Stimulated activated CD4-positive, alpha-beta T cell treated with anti-CD3 and anti-CD28 coated beads, Interleukin-1b, Interleukin-23, amount 100 ng/mL, for 1 hour (primary cell): ENCODE results near the gene ANKRD40CL.

Experiments
- DNase-seq, 2 donors: peaks; one replicate each; pipeline ENCODE4 v3.0.0-alpha.2; 2020; ENCODE audit warnings: low read depth in 2 of 2

ANKRD40CL gene

DNA sequence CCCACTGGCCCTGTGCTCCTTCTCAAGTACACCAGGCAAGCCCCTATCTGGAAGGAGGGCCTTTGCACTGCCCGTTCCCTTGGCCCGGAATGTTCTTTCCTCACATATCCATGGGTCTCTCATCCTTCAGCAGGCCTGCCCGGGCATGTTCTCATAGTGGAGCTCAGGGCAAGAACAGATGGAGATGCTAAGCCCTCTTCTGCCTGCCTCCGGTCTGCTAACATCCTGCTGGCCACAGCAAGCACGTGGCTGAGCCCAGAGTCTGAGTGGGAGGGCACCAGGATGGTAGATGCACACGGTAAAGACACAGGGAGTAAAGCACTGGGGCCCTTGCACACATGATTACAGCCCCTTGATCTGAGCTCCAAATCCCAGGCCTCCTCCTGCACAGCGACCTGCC lies 19.8 kb upstream of the ANKRD40CL start:
- no peak for DNase-seq

DNA sequence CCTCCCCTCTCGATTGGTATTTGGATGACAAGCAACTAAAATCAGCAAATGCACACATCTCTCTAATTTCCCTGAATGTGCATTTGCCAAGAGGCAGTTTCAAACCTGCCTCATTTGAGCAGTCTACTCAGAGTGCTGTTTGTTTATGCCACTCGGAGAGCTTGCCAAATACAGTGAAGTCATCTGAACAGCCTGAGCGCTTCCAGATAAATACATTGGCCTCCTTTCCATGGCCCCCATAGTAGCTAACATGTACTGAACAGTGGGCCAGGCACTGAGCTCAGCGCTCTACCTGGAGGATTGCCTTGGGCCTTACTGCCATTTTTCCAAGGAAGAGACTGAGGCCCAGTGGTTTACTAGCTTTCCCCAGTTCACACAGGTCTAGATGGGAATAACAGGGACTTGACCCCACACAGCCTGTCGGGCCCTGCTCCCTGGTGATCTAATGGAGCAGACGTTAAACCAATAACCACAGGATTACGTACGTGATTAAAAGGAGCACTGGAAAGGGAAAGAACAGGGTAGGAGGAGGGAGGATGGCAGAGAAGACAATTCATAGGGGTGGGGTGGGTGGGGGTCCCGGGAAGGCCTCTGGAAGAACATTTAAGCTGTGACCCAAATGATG lies 18.7 kb upstream of the ANKRD40CL start:
- no peak for DNase-seq

DNA sequence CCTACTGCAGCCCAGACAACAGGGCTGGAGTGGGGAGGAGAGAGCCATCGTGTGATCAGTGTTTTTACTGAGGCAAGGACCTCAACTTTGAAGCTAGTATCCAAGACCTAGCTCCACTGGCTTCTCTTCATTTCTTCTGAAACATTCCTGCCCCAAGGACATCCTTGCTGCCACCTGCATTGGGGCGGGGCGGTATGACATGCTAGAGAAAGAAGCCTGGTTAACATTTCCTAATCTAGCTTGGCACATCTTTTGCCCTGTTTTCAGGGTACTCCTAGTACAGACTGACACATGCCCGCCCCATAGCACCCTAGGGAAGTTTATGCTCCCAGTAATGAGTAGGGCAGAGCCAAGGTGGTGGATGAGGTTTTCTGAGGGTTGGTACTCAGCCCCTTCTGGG lies 17.8 kb upstream of the ANKRD40CL start:
- DNase-seq, result no peak

DNA sequence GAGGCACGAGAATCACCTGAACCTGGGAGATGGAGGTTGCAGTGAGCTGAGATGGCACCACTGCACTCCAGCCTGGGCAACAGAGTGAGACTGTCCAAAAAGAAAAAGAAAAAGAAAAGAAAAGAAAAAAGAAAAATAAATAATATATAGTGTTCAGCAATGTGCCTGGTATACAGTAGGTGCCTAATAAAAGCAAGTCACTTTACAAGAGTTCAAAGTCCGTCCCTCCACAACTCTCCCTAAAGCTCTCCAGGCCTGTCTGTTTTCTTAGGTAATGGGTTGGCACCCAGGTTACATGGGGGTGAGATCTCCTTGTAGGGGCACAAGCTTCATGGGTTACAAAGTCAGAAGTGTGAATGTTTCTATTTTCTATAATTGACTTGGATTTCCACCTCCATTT lies 16.6 kb upstream of the ANKRD40CL start:
- DNase-seq, result no peak

DNA sequence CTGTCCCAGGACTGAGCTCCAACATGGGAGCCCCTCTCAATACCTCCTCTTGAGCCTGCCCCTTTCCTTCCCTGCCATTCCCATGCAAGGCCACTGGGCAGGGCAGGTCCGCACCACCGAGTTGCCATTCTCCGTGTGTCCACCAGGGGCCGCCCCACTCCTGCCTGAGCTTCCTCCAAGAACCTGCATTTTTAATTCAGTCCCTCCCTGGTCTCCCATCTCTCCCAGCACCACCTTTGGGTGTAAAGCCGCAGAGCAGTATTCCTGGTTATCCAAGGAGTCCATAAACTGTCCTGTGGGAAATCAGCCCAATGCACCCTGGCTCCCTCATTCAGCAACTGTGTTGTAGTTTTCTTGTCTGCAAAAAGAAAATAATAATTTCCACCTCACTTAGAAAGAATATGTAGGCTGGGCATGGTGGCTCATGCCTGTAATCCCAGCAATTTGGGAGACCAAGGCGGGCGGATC lies 15.9 kb upstream of the ANKRD40CL start:
- peak; percentile 36 to 72 for DNase-seq

DNA sequence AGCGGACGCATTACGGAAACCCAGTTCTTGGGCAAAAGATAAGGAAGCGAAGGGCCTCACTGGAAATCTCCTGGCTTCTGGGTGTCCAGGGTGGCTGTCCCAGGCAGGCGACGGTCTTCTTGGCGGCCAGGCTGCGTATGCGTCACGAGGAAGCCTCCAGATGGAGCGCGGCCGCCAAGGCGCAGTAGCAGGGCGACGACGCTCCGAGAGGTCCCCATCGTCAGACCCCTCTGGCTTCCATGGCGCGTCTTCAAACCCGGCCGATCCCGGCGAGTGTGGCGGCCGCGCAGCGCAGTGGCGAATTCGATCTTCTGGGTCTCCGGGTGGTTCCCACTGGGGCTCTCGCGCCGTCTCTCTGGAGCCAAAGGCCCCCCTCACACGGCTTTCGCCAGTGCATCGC lies 13.8 kb upstream of the ANKRD40CL start:
- DNase-seq, result no peak

DNA sequence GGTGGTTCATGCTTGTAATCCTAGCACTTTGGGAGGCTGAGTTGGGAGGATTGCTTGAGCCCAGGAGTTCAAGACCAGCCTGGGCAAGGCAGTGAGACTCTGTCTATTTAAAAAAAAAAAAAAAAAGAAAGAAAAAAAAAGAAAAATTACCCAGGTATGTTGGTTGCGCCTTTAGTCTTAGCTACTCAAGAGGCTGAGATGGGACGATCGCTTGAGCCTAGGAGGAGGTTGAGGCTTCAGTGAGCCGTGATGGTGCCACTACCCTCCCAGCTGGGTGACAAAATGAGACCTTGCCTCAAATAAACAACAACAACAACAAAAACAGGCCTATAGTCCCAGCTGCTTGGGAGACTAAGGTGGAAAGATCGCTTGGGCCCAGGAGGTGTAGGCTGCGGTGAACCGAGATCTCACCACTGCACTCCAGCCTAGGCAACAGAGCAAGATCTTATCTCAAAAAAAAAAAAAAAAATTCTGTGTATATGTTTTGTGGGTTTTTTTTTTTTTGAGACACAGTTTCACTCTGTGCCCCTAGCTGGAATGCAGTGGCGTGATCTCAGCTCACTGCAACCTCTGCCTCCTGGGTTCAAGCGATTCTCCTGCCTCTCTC lies 12.5 kb upstream of the ANKRD40CL start:
- DNase-seq, result no peak

DNA sequence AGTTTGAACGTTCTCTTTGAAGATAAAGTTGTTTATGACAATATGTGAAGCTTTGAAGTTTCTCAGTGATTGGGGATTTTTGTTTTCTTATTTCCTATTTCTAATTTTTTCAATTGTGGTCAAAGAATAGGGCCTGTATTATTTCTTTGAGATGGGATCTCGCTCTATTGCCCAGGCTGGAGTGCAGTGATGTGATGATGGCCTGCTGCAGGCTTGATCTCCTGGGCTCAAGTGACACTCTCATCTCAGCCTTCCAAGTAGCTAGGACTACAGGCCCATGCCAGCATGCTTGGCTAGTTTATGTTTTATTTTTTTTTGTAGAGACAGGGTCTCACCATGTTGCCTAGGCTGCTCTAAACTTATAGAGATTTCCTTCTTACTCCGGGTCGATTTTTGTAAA lies 11.7 kb upstream of the ANKRD40CL start:
- DNase-seq, result no peak

DNA sequence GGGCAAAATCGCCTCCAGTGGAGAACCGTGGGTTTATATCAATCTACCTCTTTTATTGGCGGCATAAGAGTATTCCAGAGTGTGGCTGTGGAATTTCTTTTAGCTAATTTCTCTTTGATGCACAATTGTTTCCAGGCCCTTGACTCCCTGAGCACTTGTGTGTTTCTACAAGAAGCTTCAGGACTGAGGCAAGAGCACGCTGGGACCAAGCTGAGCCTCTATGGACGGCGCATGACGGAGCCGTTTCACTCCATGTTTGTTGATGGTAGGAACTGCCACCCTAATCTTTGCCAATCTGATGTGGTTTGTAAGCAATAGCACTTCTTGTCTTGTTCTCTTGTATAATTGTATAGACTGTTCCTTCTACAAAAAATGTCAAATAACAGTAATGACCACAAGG lies 11.2 kb upstream of the ANKRD40CL start:
- no peak for DNase-seq

DNA sequence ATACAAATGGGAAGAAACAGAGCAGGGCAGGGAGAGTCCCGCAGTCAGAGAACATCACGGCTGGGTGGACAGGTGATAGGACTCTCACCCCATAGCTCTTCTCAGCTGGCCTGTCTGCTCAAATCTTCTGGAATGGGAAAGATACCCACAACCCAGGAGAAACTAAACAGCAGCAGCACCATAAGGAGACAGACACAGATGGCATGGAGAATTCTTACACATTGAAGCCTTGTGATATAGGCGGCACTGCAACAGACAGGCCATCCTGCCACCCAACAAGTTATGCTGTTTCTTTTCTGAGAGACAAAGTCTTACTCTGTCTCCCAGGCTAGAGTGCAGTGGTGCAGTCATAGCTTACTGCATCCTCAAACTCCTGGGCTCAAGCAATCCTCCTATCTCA lies 8.6 kb upstream of the ANKRD40CL start:
- DNase-seq, result no peak

DNA sequence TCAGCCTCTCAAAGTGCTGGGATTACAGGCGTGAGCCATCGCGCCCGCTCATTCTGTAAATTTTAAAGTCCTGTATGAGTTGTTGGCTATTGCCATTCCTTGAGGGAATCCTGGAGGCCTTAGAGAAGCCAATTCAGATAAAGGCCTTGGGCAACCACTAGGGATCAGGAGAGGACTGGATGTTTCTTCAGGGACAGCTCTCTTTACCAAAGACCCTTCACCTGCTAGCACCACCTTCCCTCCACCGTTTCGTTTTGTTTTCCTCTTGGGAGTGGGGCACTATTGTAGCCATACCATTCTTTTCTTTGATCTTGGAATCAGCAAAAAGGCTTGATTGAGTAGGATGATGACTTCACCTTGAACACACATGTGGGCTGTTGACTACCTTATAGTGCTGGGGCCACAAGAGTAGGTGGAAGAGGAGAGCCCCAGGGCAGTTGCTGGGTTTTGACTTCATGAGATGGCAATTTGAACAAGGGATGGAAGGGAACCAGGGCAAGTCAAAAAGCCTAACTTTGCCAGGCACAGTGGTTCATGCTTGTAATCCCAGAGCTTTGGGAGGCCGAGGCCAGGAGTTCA lies 7.0 kb upstream of the ANKRD40CL start:
- no peak for DNase-seq

DNA sequence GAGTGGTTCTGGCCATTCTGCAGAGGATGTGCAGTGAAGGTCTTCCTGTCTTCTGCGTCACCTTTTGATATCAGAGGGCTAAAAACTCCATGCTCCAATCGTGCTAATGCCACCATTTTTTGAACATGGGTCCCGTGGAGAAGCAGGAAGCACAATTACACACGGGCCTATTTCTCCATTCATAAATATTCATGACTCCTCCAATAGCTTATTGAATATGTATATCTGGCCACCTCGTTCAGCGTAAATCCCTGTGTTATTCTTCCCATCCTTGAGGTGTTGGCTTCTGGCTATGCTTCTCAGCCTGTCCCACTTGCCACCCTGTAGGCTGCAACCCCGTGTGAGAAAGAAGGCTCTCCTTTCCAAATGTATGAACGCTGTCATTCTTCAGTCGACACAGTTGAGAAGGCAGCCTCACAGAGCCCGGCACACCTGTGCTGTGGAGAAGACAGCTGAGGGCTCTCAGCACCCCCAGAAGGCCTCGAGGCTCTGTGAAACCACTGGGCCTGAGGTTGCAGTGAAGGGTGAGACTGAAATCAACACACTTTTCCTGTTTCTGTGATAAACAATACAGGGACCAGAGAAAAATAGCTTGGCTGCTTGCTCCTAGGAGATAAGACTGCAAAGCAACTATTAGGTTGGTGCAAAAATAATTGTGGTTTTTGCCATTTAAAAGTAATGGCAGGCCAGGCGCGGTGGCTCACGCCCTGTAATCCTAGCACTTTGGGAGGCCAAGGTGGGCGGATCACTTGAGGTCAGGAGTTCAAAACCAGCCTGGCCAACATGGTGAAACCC lies 4.9 kb upstream of the ANKRD40CL start:
- DNase-seq, result no peak

DNA sequence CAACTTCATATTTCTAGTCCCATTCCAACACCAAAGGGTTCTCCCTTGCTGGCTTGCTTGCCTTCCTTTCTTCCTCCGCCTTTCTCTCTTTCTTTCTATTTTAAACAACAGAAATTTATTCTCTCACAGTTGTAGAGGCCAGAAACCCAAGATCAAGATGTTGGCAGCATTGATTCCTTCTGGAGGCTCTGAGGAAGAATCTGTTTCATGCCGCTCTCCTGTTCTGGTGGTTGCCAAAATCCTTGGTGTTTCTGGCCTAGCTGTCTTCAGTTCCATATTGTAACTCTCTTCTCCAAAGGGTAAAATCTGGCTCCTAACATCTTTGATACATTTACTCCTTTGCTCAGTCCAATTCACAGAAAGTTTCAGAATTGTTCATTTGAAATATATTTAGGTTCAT lies 3.0 kb upstream of the ANKRD40CL start:
- no peak for DNase-seq

DNA sequence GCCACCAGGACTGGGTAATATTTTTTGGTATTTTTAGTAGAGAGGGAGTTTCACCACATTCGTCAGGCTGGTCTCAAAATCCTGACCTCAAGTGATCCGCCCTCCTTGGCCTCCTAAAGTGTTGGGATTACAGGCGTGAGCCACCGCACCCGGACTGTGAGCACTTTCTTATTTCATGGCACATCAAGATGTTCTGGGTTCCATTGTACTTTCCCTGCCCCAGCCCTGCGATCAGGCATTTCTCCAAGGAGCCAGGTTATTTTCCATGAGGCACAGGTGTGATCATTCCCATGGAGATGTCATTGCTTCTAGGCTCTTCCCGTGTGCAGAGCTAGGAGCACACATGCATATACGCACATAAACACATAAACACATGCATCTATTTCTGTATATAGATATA lies 2.6 kb upstream of the ANKRD40CL start:
- DNase-seq, result no peak

DNA sequence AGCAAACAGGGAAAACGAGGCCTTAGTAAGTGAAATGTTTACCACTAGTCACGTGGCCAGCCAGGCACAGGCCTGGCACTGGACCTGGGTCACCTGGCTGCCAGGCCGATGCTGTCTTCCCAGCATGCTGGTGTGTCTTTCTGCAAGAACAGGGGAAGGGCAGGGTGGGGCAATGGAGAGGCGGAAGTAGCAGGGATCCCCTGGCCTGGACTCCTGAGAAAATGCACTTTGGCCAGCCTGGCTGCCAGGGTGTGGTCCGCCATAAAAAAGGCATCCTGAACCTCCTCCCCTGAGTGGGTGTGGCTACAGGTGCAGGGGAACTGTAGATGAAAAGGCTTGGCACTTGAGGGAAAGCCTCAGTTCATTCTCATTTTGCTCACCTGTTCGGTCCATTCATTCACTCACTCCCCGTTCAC lies 1.0 kb upstream of the ANKRD40CL start:
- DNase-seq, result no peak

DNA sequence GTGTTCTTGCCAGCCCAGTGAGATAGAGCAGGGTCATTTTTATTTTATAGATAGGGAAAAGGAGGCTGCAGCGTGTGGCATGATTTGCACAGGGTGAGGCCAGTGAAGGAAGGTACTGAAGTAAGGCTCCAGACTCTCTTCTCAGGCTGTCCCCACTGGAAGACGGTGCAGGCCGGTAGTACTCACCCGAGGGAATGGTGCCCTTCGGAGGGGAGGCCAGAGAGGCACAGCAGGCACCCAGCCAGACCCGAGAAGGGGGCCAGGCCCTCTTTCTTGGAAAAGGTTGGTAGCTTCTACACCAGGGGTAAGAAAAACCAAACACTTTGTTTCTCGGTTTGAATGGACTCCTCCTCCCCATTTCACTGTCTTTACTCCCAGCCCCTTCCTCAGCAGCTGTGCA lies 288 bp downstream of the ANKRD40CL start:
- DNase-seq, result no peak

DNA sequence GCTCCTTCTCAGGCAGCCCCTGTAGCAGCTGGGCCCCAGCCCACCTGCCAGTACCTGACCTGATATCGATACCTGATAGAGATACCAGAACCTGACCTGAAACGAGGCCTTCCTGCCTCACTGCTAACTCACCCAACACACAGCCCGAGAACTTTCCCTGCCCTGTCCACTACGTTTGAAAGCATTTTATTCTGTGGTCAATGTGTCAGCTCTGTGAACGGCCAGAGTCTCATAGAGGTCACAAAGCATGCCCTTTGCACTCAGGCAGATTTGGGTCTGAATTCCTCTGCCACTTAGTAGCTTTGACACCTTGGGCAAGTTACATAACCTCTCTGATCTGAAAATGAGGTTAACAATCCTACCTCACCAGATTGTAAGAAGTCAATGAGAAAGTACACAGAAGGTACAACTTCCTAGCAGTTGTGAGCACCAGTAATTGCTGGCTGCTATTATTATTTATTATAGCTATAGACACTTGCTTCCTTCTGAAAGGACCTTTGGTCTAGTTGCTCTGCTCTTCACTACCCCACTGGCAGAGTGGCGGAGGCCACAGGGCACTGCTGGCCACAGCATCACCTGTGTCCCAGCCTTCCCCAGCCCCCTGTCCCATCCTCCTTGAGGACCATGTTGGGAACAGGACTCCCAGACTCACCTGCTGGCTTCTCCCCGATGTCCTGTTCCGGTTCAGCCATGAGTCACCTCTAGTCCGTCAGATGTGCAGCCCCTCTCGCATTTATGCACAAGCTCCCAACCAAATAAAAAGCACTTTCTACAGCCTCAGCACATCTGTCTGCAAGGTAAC lies 895 bp downstream of the ANKRD40CL start:
- no peak for DNase-seq

DNA sequence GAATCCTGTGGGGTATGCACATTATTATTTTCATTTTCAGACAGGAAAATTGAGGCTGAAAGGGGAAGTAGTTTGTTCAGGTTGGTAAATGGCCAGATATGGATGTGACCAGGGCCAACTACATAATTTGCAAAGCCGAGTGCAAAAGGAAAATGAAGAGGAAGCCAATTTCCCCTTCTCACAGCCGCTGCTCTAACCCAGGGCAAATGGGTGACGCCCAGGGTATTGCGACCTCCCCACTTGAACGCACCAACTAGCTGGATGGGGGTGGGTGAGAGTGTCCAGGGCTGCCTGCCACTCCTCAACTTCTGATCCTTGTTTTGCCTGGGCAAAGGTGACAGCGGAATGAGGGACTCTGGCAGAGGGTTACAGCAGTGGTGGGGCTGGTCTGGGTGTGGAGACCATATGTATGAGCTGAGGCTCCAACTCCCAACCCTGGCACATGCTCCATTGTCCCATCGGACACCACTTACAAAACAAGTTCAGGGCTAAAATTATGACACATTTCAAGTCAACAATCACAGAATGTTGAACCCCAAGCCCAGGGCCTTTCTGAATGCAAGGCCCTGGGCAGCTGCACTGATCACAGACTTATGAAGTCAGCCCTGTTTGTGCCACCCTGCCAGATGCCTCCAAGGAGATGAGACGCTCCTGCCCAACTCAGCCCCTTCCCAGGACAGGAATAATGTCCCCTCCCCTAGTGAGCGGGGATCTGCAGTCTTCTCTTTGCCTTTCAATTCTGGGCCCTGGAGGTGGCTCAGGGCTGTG lies 1.7 kb downstream of the ANKRD40CL start:
- no peak for DNase-seq

DNA sequence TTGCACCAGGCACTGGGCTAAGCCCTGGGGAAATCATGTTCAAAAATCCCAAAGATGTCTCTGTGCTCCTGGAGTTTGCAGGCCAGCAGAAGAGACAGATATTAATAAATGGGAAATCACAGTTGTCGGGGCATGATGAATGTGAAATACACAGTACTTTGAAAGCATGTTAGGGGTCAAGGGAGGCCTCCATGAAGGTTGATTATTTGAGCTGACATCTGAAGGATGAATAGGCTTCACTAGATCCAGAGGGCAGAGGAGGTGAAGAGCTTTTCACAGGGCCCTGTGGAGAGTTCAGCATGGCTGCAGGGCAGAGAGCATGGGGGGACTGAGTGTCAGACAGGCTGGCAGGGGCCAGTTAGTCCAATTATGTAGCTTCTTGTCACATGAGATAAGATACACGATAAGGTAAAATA lies 2.6 kb downstream of the ANKRD40CL start:
- no peak for DNase-seq

DNA sequence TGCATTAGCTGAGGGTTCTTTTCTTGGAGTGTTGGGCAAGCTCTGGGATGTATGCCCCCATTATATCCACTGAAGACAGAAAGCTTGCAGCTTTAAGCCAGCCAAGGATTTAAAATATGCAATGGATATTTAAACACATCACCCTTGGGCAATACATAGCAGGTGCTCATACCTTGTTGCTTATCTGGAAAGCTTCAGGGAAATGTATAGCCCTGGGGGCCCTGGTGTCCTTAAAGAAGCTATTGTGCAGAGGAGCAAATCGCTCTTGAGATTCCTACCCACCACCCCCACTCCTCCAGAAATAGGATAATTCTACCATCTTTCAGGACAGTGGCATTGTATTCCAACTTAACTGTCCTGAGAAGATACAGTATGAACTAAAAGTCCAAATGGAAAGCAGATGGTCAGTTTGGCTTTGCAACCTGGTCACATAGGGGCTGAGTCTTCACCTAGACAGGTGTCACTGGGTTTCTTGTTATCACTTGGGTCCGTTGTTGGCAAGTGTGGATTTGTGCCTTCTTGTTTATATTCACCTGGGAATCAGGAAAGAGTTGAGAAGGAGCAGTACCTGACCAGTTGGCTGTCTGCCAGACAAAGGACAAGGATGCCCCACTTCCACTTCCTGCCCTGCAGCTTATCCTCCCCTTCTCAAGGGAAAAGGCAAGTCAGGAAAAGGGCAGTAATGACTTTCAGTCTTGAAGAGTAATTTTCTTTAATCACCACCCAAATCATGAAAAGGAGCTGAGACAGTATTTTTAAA lies 3.4 kb downstream of the ANKRD40CL start:
- no peak for DNase-seq
